Measurements from ENCODE around the gene FBXL19. TPM values are rescaled to one million over a fixed set of nuclear protein-coding genes. Genes with fewer than 3 reads are reported as not detected.

FBXL19 gene
- total RNA-seq (10 to 100 TPM; 12.4 to 21.0 (median 17.8) TPM), polyA plus RNA-seq (10 to 100 TPM in 1 of 3 donors, 1 to 10 TPM in 2; 4.3 to 24.7 (median 5.5) TPM)
- long read RNA-seq, donor 1: 0 reads
- long read RNA-seq, donor 2, partial matches to known transcripts: 11 of 11 reads
- long read RNA-seq, donor 2, other reads (novel, unspliced or antisense): 0 of 11 reads

DNA sequence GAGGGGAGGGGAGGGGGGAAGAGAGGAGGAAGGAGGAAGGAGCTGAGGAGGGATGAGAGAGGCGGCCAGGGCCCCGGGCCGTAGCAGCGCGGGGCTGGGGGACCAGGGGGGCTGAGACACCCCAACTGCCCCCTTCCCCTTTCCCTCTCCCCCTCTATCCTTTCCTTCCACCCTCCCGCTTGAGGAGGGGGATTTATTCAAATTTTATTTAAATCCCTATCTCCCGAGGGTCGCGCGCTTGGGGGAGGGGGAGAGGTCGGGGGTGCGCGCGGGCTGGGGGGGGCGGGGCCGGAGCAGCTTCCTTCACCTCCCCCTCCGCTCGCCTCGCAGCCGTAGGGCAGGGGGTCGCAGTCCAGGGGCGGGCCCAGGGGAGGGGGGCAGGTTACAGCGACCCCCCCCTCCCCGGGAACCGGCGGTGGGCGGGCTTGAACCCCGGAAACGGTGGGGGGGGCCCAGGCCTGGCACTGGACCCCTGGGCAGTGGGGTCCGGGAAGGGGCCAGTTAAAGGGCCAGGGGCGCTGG is at the start of gene FBXL19:
FBXL19 (plus strand) TSS at position 19 of the 522 bp plus-strand sequence. CDS start 2,183 bp downstream, outside the sequence.
- Histone ChIP-seq H3K27ac (peak within 1 kb of the TSS; percentile 89 to 99 (median 96)), H3K9me3 (no peaks in the 10 kb centered on the region), H3K4me3 (peak within 1 kb of the TSS; percentile 47 to 95 (median 78)), H3K27me3 (replicated peaks in 1 of 7) (no peaks in the 10 kb centered on the region), H3K4me1 (peaks cover 7 to 45% (median 22%) of the 10 kb centered on the region in 6 donors), H3K36me3 (peaks cover 0 to 32% (median 5%) of the 10 kb centered on the region in 6 donors)
- 0 to 2% (median 0%) methylated on average over 22 to 31 of the region's 31 CpGs for WGBS, 5 donors
- DNase-seq: peak; percentile 92
- TF ChIP-seq POLR2AphosphoS5 (IDR thresholded peaks at IDR 0.05) (no peak), POLR2A (IDR thresholded peaks at IDR 0.05) (no peak)
- TF ChIP-seq, protein P1, sequence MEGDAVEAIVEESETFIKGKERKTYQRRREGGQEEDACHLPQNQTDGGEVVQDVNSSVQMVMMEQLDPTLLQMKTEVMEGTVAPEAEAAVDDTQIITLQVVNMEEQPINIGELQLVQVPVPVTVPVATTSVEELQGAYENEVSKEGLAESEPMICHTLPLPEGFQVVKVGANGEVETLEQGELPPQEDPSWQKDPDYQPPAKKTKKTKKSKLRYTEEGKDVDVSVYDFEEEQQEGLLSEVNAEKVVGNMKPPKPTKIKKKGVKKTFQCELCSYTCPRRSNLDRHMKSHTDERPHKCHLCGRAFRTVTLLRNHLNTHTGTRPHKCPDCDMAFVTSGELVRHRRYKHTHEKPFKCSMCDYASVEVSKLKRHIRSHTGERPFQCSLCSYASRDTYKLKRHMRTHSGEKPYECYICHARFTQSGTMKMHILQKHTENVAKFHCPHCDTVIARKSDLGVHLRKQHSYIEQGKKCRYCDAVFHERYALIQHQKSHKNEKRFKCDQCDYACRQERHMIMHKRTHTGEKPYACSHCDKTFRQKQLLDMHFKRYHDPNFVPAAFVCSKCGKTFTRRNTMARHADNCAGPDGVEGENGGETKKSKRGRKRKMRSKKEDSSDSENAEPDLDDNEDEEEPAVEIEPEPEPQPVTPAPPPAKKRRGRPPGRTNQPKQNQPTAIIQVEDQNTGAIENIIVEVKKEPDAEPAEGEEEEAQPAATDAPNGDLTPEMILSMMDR (IDR thresholded peaks at IDR 0.05 in 8 of 11, conservative IDR thresholded peaks at IDR 0.05 in 3 of 11): no peak
- intact Hi-C loops (cut with DNase I; ENCODE audit: low total_unique reads): no loop called here

- intact Hi-C loops (cut with DNase I; ENCODE audit: low total_unique reads): no loop called here
- H3K27ac ChIP-seq: peak overlapping the region; percentile 87 to 97 (median 96)
- H3K9me3 ChIP-seq: no peaks in the 10 kb centered on the region
- H3K4me1 ChIP-seq: peaks cover 14 to 63% (median 35%) of the 10 kb centered on the region in 6 donors
- H3K36me3 ChIP-seq: peaks cover 0 to 12% (median 3%) of the 10 kb centered on the region in 6 donors
- H3K27me3 ChIP-seq (replicated peaks in 1 of 7): no peaks in the 10 kb centered on the region
- peak overlapping the region; percentile 48 to 99 (median 89) for H3K4me3 ChIP-seq
- 20 to 38% (median 27%) methylated on average over 23 of the region's 23 CpGs for WGBS, 5 donors
- TF ChIP-seq, protein P1 (IDR thresholded peaks at IDR 0.05 in 8 of 11, conservative IDR thresholded peaks at IDR 0.05 in 3 of 11): no peak
- TF ChIP-seq POLR2A (IDR thresholded peaks at IDR 0.05) (no peak), POLR2AphosphoS5 (IDR thresholded peaks at IDR 0.05) (no peak)
- peak; percentile 54 for DNase-seq
These were observed 49.0 kb upstream of the FBXL19 start for GRCh38 chr16:30874244-30874820.

DNA sequence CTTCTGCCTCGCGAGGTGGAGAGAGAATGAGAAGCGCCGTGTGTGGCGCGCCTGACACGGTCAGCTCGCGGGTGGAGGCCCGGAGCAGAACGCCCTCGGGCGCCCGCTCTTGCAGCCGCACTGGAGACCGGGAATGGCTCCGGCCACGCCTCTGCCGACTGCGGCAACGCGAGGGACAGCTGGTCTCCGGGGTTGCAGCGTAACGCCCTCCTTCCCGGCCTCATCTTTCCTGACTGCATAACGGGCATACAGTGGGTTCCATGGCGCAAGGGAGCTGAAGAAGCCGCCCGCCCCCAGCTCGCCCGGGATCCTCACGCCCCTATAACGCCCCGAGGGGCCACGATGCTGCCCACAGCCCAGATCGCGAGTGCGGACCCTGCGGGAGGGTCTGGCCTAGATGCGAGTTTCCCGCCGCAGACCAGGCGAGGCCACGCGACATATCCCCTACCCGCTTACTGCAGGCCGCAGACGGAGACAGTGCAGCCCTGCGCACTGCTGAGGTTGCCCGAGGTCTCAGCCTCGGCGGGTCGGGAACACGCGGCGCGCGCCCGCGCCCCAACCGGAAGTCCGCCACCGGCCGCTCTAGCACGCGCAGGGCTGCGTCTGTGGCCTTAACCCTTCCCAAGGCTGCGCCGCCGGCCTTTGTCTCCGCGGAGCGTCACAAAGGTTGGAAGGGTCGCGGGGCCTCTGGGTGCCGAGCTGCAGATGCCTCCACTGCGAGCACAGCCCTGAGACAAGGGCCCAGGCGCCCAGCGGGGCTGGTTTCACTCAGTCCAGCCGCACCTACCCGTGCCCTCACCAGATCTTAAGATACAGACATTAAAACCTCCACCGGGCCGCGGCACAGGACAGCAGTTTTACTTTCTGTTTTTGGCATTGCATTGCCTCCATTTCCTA is 48.3 kb upstream of the FBXL19 start:
- peak overlapping the region; percentile 87 to 97 (median 96) for H3K27ac ChIP-seq
- WGBS, 5 donors: 0% methylated on average over 51 to 85 of the region's 85 CpGs
- H3K4me1 ChIP-seq: peaks cover 14 to 63% (median 35%) of the 10 kb centered on the region in 6 donors
- TF ChIP-seq, protein P1 (IDR thresholded peaks at IDR 0.05 in 8 of 11, conservative IDR thresholded peaks at IDR 0.05 in 3 of 11): peak in 3 of 11 experiments; percentile 8 to 29 (median 18)
- peak; percentile 35 to 77 (median 41) for TF ChIP-seq POLR2A (IDR thresholded peaks at IDR 0.05)
- TF ChIP-seq POLR2AphosphoS5 (IDR thresholded peaks at IDR 0.05): peak; percentile 94 to 97 (median 97)
- H3K36me3 ChIP-seq: peaks cover 0 to 19% (median 5%) of the 10 kb centered on the region in 6 donors
- intact Hi-C loops (cut with DNase I; ENCODE audit: low total_unique reads): no loop called here
- peak overlapping the region; percentile 48 to 99 (median 89) for H3K4me3 ChIP-seq
- H3K27me3 ChIP-seq (replicated peaks in 1 of 7): no peaks in the 10 kb centered on the region
- H3K9me3 ChIP-seq: no peaks in the 10 kb centered on the region
- peak; percentile 99 for DNase-seq
